Mesothelial cell of epicardium (in vitro differentiated cells): ENCODE data around the gene TBX21. TPM values are rescaled to one million over a fixed set of nuclear protein-coding genes. Genes with fewer than 3 reads are reported as not detected.

Source experiments
- DNase-seq, 2 experiments: peaks; one replicate each; pipeline ENCODE4 v3.0.0; 2021; ENCODE audit warnings: low spot score in 2 of 2; ENCODE audit not compliant: unreplicated experiment in 2 of 2
- H3K27ac Mint-ChIP-seq: 2 replicates; pipeline ENCODE4 v1.8.0; 2021; ENCODE audit warnings: mixed read lengths
- H3K27me3 Mint-ChIP-seq: 2 replicates; pipeline ENCODE4 v1.8.0; 2021; ENCODE audit warnings: low read depth, mixed read lengths
- H3K36me3 Mint-ChIP-seq: 2 replicates; pipeline ENCODE4 v1.8.0; 2021; ENCODE audit warnings: mixed read lengths
- H3K4me1 Mint-ChIP-seq: 2 replicates; pipeline ENCODE4 v1.8.0; 2021; ENCODE audit warnings: mixed read lengths
- H3K4me3 Mint-ChIP-seq: 2 replicates; pipeline ENCODE4 v1.8.0; 2021; ENCODE audit warnings: mild to moderate bottlenecking, moderate library complexity, mixed read lengths
- H3K9me3 Mint-ChIP-seq: 2 replicates; pipeline ENCODE4 v1.8.0; 2021; ENCODE audit warnings: mixed read lengths
- total RNA-seq: library from RNA; stranded (reverse); gene quantifications from 3 replicates; pipeline ENCODE4 v1.2.1, GENCODE V29; 2021
- TF ChIP-seq, protein P1 (sequence below): fragments of 200-600 bp; sonication (generic); IDR thresholded peaks from one replicate; pipeline ENCODE4 v1.5.0; 2021; ENCODE audit warnings: antibody characterized with exemption; ENCODE audit not compliant: unreplicated experiment

The TBX21 gene
- total RNA-seq, 1 donor from 2014 or later = not detected

DNA sequence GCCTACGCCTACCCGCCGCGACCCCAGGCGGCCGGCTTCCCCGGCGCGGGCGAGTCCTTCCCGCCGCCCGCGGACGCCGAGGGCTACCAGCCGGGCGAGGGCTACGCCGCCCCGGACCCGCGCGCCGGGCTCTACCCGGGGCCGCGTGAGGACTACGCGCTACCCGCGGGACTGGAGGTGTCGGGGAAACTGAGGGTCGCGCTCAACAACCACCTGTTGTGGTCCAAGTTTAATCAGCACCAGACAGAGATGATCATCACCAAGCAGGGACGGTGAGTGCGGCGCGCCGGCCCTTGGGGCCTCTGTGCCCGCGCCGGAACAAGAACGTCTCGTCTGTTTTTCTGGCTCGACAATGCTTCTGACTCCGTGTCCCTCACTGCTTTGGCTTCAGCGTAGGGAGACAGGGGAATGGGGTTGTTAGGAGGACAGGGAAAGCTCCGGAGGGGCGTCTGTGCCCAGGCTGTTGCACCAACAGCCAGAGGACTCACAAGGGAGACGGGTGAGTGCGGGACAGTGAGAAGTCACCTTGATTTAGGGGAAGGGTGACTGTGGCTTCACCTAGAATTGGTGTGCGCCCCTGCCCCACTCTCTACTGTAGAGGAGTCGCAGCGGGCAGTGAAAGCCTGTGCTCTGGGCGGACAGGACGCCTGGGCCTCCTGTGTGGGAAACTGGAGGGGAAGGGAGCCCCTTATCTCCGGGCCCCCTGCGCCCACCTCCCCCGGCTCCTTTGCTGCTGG, 806 bp downstream of the TBX21 start:
- H3K27me3 Mint-ChIP-seq = peaks cover 89% of the 10 kb centered on the region
- H3K4me3 Mint-ChIP-seq = peak overlapping the region; percentile 52
- H3K27ac Mint-ChIP-seq = no peak overlapping the region
- TF ChIP-seq, protein P1, sequence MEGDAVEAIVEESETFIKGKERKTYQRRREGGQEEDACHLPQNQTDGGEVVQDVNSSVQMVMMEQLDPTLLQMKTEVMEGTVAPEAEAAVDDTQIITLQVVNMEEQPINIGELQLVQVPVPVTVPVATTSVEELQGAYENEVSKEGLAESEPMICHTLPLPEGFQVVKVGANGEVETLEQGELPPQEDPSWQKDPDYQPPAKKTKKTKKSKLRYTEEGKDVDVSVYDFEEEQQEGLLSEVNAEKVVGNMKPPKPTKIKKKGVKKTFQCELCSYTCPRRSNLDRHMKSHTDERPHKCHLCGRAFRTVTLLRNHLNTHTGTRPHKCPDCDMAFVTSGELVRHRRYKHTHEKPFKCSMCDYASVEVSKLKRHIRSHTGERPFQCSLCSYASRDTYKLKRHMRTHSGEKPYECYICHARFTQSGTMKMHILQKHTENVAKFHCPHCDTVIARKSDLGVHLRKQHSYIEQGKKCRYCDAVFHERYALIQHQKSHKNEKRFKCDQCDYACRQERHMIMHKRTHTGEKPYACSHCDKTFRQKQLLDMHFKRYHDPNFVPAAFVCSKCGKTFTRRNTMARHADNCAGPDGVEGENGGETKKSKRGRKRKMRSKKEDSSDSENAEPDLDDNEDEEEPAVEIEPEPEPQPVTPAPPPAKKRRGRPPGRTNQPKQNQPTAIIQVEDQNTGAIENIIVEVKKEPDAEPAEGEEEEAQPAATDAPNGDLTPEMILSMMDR = no peak
- no peaks in the 10 kb centered on the region for H3K36me3 Mint-ChIP-seq
- DNase-seq = no peak
- no peaks in the 10 kb centered on the region for H3K9me3 Mint-ChIP-seq
- peaks cover 3% of the 10 kb centered on the region for H3K4me1 Mint-ChIP-seq

DNA sequence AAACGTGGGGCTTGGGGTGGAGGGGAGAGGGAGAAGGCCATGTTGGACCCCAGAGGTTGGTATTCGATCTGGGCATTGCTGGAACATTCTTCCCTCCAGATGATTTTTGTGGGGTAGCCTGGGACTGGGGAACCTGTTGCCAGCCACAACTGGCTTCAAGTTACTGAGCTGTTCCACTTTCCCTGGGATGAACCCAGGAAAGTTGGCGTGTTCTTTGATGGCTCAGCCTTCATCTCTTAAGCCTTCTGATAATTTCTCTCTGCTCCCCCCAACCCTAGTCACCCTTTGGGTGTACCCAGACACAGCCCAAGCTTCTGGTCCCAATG, 2.1 kb downstream of the TBX21 start:
- Mint-ChIP-seq H3K27me3 (peaks cover 81% of the 10 kb centered on the region), H3K4me3 (no peak overlapping the region), H3K27ac (no peak overlapping the region), H3K36me3 (no peaks in the 10 kb centered on the region), H3K4me1 (peaks cover 3% of the 10 kb centered on the region), H3K9me3 (no peaks in the 10 kb centered on the region)
- DNase-seq = no peak
- TF ChIP-seq, protein P1 = no peak

DNA sequence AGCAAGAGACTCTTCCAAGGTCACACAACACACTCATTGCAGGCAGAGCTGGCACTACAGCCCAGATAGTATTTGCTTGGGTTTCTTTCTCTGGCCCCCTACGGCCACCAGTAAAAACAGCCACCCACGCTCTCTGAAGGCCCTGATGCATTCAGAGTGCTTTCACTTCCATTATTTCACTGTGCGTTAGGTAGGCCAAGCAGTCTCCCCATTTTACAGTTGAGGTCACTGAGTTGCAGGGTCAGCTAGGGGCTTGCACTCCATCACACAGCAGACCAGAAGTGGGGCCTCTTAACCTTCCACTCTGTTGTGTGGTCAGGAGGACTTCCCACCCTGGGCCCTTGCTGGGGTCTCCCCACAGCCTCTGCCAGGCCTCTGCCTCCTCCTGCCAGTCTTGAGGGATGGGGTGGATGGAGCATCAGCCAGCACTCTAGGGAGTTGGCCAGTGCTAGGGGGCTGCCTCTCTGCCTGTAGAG, 2.5 kb downstream of the TBX21 start:
- Mint-ChIP-seq H3K9me3 (no peaks in the 10 kb centered on the region), H3K4me1 (peaks cover 3% of the 10 kb centered on the region), H3K36me3 (no peaks in the 10 kb centered on the region), H3K27ac (no peak overlapping the region), H3K4me3 (no peak overlapping the region), H3K27me3 (peaks cover 80% of the 10 kb centered on the region)
- TF ChIP-seq, protein P1 = no peak
- DNase-seq = no peak

DNA sequence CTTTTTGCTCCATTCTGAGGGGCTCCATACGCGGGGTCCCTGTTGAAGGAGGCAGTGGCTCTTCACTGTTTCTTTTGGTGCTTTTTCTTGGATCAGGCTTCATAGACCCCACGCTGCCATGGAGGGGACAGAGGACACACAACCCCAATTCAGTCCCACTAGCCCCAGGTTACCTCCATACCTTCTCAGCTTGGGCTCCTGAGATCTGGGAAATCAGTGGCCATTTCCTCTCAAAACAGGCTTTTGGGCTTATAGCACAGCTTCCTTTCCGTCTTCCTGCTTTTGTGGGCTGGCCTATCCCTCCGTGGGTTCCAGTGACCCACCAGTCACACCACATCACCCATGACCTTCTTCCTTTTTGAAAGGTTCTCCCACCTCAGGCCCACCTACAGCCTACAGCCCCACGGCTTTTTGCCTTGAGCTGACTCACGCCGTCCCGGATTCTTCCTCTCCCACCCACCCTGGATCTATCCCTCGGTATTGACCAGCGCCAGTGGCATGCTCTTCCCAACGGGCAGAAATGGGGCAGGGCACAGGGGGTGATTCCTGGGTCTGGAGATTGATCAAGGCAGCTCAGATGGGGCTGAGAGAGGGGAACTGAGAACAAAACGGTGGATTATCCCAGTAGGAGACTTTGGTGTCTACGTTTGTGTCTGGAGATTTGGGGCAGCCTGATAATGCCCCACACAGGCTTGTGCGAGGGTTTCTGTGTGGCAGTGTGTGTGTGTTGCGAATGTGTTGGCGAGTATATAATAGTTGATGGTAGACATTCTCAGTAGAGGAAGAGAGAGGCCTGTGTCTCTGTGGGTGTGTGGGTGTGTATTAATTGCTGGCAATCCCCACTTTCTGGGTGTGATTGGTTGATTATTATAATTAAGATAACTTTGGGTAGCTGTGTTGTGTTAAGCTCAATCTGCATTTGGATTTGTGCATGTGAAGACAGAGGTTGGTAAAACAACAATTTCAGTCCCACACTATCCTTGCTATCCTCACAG, 3.8 kb downstream of the TBX21 start:
- Mint-ChIP-seq H3K27ac (no peak overlapping the region), H3K9me3 (no peaks in the 10 kb centered on the region), H3K27me3 (peaks cover 79% of the 10 kb centered on the region), H3K4me1 (peaks cover 3% of the 10 kb centered on the region), H3K36me3 (no peaks in the 10 kb centered on the region), H3K4me3 (no peak overlapping the region)
- TF ChIP-seq, protein P1 = no peak
- peak in 1 of 2 experiments; percentile 20 for DNase-seq

DNA sequence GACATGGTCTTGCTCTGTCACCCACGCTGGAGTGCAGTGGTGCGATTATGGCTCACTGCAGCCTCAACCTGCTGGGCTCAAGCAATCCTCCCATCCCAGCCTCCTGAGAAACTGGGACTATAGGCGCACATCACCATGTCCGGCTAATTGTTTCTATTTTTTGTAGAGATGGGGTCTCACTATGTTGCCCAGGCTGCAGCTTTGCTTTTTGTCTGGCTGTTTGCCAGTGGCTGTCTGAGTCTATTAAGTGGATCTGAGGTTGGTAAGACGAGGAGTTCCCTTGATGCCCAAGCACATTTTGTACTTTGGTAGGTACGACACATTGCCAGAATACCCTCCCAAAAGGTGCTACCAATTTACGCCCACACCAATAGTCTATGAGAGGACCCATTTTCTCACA, 5.1 kb downstream of the TBX21 start:
- no peaks in the 10 kb centered on the region for H3K9me3 Mint-ChIP-seq
- peaks cover 3% of the 10 kb centered on the region for H3K4me1 Mint-ChIP-seq
- peak in 1 of 2 experiments; percentile 7 for DNase-seq
- TF ChIP-seq, protein P1 = no peak
- H3K27ac Mint-ChIP-seq = no peak overlapping the region
- no peak overlapping the region for H3K4me3 Mint-ChIP-seq
- peaks cover 78% of the 10 kb centered on the region for H3K27me3 Mint-ChIP-seq
- H3K36me3 Mint-ChIP-seq = no peaks in the 10 kb centered on the region
